ENCODE results near the gene TRAPPC2L.
"Not testable (repeated sequence)": the region's sequence is repeated elsewhere in the genome, so short reads cannot be mapped to it uniquely, and the experiment has no call there.

TRAPPC2L gene

GRCh38 chr16:88888461-88889387 is 31.8 kb downstream of the TRAPPC2L start:
- no peak for DNase-seq (ENCODE audit: extremely low read depth in 1 of 2, low read depth in 1 of 2)

GRCh38 chr16:88889702-88890352 is 32.9 kb downstream of the TRAPPC2L start:
- DNase-seq (ENCODE audit: extremely low read depth in 1 of 2, low read depth in 1 of 2) = not testable (repeated sequence)

GRCh38 chr16:88891083-88891482 is 34.2 kb downstream of the TRAPPC2L start:
- DNase-seq (ENCODE audit: extremely low read depth in 1 of 2, low read depth in 1 of 2) = no peak

GRCh38 chr16:88892065-88892464 is 35.1 kb downstream of the TRAPPC2L start:
- DNase-seq (ENCODE audit: extremely low read depth in 1 of 2, low read depth in 1 of 2) = no peak

GRCh38 chr16:88893127-88893968 is 36.4 kb downstream of the TRAPPC2L start:
- DNase-seq (ENCODE audit: extremely low read depth in 1 of 2, low read depth in 1 of 2) = no peak

GRCh38 chr16:88894266-88894665 is 37.3 kb downstream of the TRAPPC2L start:
- not testable (repeated sequence) for DNase-seq (ENCODE audit: extremely low read depth in 1 of 2, low read depth in 1 of 2)

- DNase-seq (ENCODE audit: extremely low read depth in 1 of 2, low read depth in 1 of 2) = no peak
Observed at GRCh38 chr16:88894681-88895300, 37.9 kb downstream of the TRAPPC2L start.

GRCh38 chr16:88895335-88895734 is 38.4 kb downstream of the TRAPPC2L start:
- DNase-seq (ENCODE audit: extremely low read depth in 1 of 2, low read depth in 1 of 2) = no peak

GRCh38 chr16:88896238-88897070 is 39.5 kb downstream of the TRAPPC2L start:
- no peak for DNase-seq (ENCODE audit: extremely low read depth in 1 of 2, low read depth in 1 of 2)

- no peak for DNase-seq (ENCODE audit: extremely low read depth in 1 of 2, low read depth in 1 of 2)
Observed at GRCh38 chr16:88897696-88898425, 40.9 kb downstream of the TRAPPC2L start.

GRCh38 chr16:88899901-88900661 is 43.2 kb downstream of the TRAPPC2L start:
- DNase-seq (ENCODE audit: extremely low read depth in 1 of 2, low read depth in 1 of 2) = no peak

GRCh38 chr16:88900662-88901052 is 43.7 kb downstream of the TRAPPC2L start:
- DNase-seq (ENCODE audit: extremely low read depth in 1 of 2, low read depth in 1 of 2) = no peak

GRCh38 chr16:88901718-88902337 is 44.9 kb downstream of the TRAPPC2L start:
- no peak for DNase-seq (ENCODE audit: extremely low read depth in 1 of 2, low read depth in 1 of 2)

GRCh38 chr16:88902744-88903143 is 45.8 kb downstream of the TRAPPC2L start:
- DNase-seq (ENCODE audit: extremely low read depth in 1 of 2, low read depth in 1 of 2) = no peak

- DNase-seq (ENCODE audit: extremely low read depth in 1 of 2, low read depth in 1 of 2) = no peak
Observed at GRCh38 chr16:88903267-88903666, 46.3 kb downstream of the TRAPPC2L start.

GRCh38 chr16:88904676-88905365 is 47.9 kb downstream of the TRAPPC2L start:
- DNase-seq (ENCODE audit: extremely low read depth in 1 of 2, low read depth in 1 of 2) = no peak

GRCh38 chr16:88905563-88905962 is 48.6 kb downstream of the TRAPPC2L start:
- peak in 1 of 2 donors; percentile 3 for DNase-seq (ENCODE audit: extremely low read depth in 1 of 2, low read depth in 1 of 2)

Measured in stimulated activated CD8-positive, alpha-beta memory T cell treated with anti-CD3 and anti-CD28 coated beads, Interleukin-7, amount 100 ng/mL, for 48 hours (primary cell).